HEK293 (cell line): ENCODE data around the gene ADAMTSL5.

Experiments used
- CTCF ChIA-PET: fragments of 350-600 bp; formaldehyde crosslinking; extraction: SDS; loops from one replicate; lab custom pipeline; 2021; ENCODE audit warnings: antibody characterized with exemption; lab: Yijun Ruan, JAX
- POLR2A ChIA-PET: fragments of 300-600 bp; formaldehyde crosslinking; extraction: SDS; loops from one replicate; lab custom pipeline; 2020; ENCODE audit warnings: antibody characterized with exemption, inconsistent platforms; lab: Yijun Ruan, JAX
- H3K27ac ChIP-seq: fragments of 200-500 bp; sonication (Bioruptor generic); 2 replicates; pipeline ENCODE4 v1.5.1; 2014; ENCODE audit warnings: low read depth, low read length, control low read depth, inconsistent platforms; ENCODE audit errors: extremely low read depth
- H3K36me3 ChIP-seq, 2 experiments: fragments of 200-500 bp in 1 of 2; sonication (Bioruptor generic) in 1 of 2; 1 replicate in 1 of 2; 2 replicates in 1 of 2; pipeline ENCODE4 v1.5.1; 2014 to 2017; ENCODE audit warnings: inconsistent platforms in 2 of 2, low read length in 2 of 2; ENCODE audit not compliant: control insufficient read depth in 2 of 2, insufficient read depth in 1 of 2
- H3K4me1 ChIP-seq: fragments of 200-500 bp; sonication (Bioruptor generic); 2 replicates; pipeline ENCODE4 v1.5.1; 2014; ENCODE audit warnings: mild to moderate bottlenecking, low read length, inconsistent platforms; ENCODE audit not compliant: control insufficient read depth, insufficient read depth
- H3K4me3 ChIP-seq: 2 replicates; pipeline ENCODE4 v1.5.1; 2011; ENCODE audit warnings: low read depth, mild to moderate bottlenecking, control low read depth, low read length, moderate library complexity
- H3K9me3 ChIP-seq: fragments of 200-500 bp; sonication (Bioruptor generic); 2 replicates; pipeline ENCODE4 v1.5.1; 2014; ENCODE audit warnings: low read depth, low read length, inconsistent platforms; ENCODE audit not compliant: control insufficient read depth, insufficient read depth
- EGR2 ChIP-seq: fragments of 450-650 bp; formaldehyde crosslinking; IDR thresholded peaks from 2 replicates; pipeline ENCODE4 v1.5.1; 2016; ENCODE audit warnings: low read depth, missing biosample characterization, missing genetic modification characterization
- SCRT1 ChIP-seq: fragments of 450-650 bp; formaldehyde crosslinking; IDR thresholded peaks from 2 replicates; pipeline ENCODE4 v1.5.1; 2016; ENCODE audit warnings: missing biosample characterization, missing genetic modification characterization, borderline replicate concordance
- SCRT2 ChIP-seq: fragments of 450-650 bp; formaldehyde crosslinking; IDR thresholded peaks from 2 replicates; pipeline ENCODE4 v1.5.1; 2016; ENCODE audit warnings: missing biosample characterization, missing genetic modification characterization
- ZBTB1 ChIP-seq: fragments of 450-650 bp; formaldehyde crosslinking; IDR thresholded peaks from 2 replicates; pipeline ENCODE4 v1.5.1; 2016; ENCODE audit warnings: missing biosample characterization, missing genetic modification characterization
- ZEB2 ChIP-seq: fragments of 450-650 bp; formaldehyde crosslinking; IDR thresholded peaks from 2 replicates; pipeline ENCODE4 v1.5.1; 2016; ENCODE audit warnings: missing biosample characterization, missing genetic modification characterization
- ZFHX2 ChIP-seq: fragments of 450-650 bp; formaldehyde crosslinking; conservative IDR thresholded peaks from 2 replicates; pipeline ENCODE4 v1.5.1; 2016; ENCODE audit warnings: missing biosample characterization, missing genetic modification characterization
- ZNF132 ChIP-seq: fragments of 450-650 bp; formaldehyde crosslinking; IDR thresholded peaks from 2 replicates; pipeline ENCODE4 v1.5.1; 2017; ENCODE audit warnings: missing biosample characterization, missing genetic modification characterization, borderline replicate concordance
- ZNF266 ChIP-seq: fragments of 450-650 bp; formaldehyde crosslinking; IDR thresholded peaks from 2 replicates; pipeline ENCODE4 v1.5.1; 2016; ENCODE audit warnings: missing biosample characterization, missing genetic modification characterization, low read depth
- ZNF433 ChIP-seq: fragments of 450-650 bp; formaldehyde crosslinking; IDR thresholded peaks from 2 replicates; pipeline ENCODE4 v1.5.1; 2016; ENCODE audit warnings: missing biosample characterization, missing genetic modification characterization, low read depth
- ZNF514 ChIP-seq: fragments of 450-650 bp; formaldehyde crosslinking; IDR thresholded peaks from 2 replicates; pipeline ENCODE4 v1.5.1; 2016; ENCODE audit warnings: missing biosample characterization, missing genetic modification characterization
- ZNF600 ChIP-seq: fragments of 450-650 bp; formaldehyde crosslinking; IDR thresholded peaks from 2 replicates; pipeline ENCODE4 v1.5.1; 2016; ENCODE audit warnings: missing biosample characterization, missing genetic modification characterization
- ZNF621 ChIP-seq: fragments of 450-650 bp; formaldehyde crosslinking; IDR thresholded peaks from 2 replicates; pipeline ENCODE4 v1.5.1; 2017; ENCODE audit warnings: missing biosample characterization, missing genetic modification characterization
- ZNF629 ChIP-seq: fragments of 450-650 bp; formaldehyde crosslinking; IDR thresholded peaks from 2 replicates; pipeline ENCODE4 v1.5.1; 2017; ENCODE audit warnings: missing biosample characterization, missing genetic modification characterization
- TF ChIP-seq, protein P1 (sequence below): fragments of 450-650 bp; formaldehyde crosslinking; IDR thresholded peaks from 2 replicates; pipeline ENCODE4 v1.5.1; 2016; ENCODE audit warnings: missing biosample characterization, missing genetic modification characterization
- TF ChIP-seq, protein P2 (sequence below): fragments of 450-650 bp; formaldehyde crosslinking; IDR thresholded peaks from 2 replicates; pipeline ENCODE4 v1.5.1; 2016; ENCODE audit warnings: missing biosample characterization, missing genetic modification characterization
- TF ChIP-seq, protein P3 (sequence below): fragments of 450-650 bp; IDR thresholded peaks from 2 replicates; pipeline ENCODE4 v1.5.1; 2018; ENCODE audit warnings: missing biosample characterization, missing genetic modification characterization
- TF ChIP-seq, protein P4 (sequence below): fragments of 450-650 bp; formaldehyde crosslinking; IDR thresholded peaks from 2 replicates; pipeline ENCODE4 v1.5.1; 2016; ENCODE audit warnings: missing biosample characterization, missing genetic modification characterization

The ADAMTSL5 gene

DNA sequence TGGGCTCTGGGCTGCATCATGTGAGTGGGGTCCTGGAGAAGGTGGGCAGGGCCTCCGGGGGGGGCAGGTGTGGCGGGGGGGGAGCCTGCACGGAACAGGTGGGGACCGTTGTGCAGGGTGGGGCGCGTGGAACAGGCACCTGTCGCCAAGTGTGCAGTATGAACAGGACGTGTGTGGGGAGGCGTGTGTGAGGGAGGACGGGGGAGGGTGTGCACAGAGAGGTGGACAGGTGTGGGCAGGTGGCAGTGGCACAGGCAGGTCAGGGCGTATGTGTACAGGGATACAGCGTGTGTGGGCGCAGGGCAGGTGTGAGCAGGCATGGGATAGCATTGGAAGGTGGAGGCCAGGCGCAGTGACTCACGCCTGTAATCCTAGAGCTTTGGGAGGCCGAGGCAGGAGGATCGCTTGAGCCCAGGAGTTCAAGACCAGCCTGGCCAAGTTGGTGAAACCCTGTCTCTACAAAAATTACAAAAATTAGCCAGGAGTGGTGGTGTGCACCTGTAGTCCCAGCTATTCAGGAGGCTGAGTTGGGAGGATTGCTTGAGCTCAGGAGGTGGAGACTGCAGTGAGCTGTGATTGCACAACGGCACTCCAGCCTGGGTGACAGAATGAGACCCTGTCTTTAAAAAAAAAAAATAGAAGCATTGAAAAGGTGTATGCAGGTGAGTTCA is 14.3 kb upstream of the ADAMTSL5 start:
- POLR2A ChIA-PET: no interaction called here
- H3K4me1 ChIP-seq: no peaks in the 10 kb centered on the region
- TF ChIP-seq ZBTB1 (tag by site-specific recombination): no peak
- peak; percentile 86; the same call in 1 of the 2 replicates for TF ChIP-seq EGR2 (tag by site-specific recombination)
- no peak for TF ChIP-seq ZNF266 (tag by site-specific recombination)
- peak; percentile 79 for TF ChIP-seq ZFHX2 (tag by site-specific recombination)
- peak; percentile 52; the same call in 1 of the 2 replicates for TF ChIP-seq ZNF600
- peak; percentile 87 for TF ChIP-seq SCRT1 (tag by site-specific recombination)
- TF ChIP-seq ZEB2 (tag by site-specific recombination): peak; percentile 49; the same call in 1 of the 2 replicates
- TF ChIP-seq SCRT2 (tag by site-specific recombination): peak; percentile 95
- TF ChIP-seq, protein P1, sequence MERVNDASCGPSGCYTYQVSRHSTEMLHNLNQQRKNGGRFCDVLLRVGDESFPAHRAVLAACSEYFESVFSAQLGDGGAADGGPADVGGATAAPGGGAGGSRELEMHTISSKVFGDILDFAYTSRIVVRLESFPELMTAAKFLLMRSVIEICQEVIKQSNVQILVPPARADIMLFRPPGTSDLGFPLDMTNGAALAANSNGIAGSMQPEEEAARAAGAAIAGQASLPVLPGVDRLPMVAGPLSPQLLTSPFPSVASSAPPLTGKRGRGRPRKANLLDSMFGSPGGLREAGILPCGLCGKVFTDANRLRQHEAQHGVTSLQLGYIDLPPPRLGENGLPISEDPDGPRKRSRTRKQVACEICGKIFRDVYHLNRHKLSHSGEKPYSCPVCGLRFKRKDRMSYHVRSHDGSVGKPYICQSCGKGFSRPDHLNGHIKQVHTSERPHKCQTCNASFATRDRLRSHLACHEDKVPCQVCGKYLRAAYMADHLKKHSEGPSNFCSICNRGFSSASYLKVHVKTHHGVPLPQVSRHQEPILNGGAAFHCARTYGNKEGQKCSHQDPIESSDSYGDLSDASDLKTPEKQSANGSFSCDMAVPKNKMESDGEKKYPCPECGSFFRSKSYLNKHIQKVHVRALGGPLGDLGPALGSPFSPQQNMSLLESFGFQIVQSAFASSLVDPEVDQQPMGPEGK (tag by site-specific recombination): peak; percentile 21; the same call in 1 of the 2 replicates
- TF ChIP-seq, protein P2, sequence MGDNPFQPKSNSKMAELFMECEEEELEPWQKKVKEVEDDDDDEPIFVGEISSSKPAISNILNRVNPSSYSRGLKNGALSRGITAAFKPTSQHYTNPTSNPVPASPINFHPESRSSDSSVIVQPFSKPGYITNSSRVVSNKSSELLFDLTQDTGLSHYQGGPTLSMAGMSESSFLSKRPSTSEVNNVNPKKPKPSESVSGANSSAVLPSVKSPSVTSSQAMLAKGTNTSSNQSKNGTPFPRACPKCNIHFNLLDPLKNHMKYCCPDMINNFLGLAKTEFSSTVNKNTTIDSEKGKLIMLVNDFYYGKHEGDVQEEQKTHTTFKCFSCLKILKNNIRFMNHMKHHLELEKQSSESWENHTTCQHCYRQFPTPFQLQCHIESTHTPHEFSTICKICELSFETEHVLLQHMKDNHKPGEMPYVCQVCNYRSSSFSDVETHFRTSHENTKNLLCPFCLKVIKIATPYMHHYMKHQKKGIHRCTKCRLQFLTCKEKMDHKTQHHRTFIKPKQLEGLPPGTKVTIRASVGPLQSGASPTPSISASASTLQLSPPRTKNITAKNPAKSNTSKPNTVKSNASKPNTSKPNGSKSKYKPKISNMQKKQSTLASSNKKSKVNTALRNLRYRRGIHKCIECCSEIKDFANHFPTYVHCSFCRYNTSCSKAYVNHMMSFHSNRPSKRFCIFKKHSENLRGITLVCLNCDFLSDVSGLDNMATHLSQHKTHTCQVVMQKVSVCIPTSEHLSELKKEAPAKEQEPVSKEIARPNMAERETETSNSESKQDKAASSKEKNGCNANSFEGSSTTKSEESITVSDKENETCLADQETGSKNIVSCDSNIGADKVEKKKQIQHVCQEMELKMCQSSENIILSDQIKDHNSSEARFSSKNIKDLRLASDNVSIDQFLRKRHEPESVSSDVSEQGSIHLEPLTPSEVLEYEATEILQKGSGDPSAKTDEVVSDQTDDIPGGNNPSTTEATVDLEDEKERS: peak; percentile 60; the same call in 1 of the 2 replicates
- TF ChIP-seq, all 188 proteins: peak for 8
- CTCF ChIA-PET: no interaction called here
- H3K27ac ChIP-seq: no peak overlapping the region
- H3K4me3 ChIP-seq: no peak overlapping the region
- H3K36me3 ChIP-seq: no peaks in the 10 kb centered on the region
- no peaks in the 10 kb centered on the region for H3K9me3 ChIP-seq

DNA sequence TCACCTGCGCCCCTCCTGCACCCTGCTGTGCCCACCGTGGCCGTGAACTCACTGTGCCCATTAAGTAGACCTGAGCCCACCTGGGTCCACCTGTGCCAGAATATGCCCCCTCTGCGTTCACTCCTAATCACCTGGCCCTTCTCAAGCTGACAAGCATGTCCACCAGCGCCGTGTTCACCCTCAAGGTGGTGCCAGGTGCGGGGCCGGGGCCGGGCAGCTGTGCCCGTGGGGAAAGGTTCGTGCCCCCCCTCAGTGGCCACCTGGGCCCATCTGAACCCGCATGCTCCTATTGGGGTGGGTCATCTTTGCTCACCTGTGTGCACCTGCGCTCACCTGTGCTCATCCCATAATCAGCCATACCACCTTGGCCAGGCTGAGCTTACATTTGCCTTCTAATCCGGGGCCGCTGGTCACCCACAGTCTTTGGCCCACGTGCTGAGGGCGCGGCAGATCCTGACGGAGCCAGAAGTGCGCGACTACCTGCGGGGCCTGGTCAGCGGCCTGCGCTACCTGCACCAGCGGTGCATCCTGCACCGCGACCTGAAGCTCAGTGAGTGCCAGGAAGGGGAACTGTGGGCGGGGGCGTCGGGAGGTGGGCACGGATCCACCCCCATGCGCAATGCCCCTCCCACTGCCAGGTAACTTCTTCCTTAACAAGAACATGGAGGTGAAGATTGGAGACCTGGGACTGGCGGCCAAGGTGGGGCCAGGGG is 13.4 kb upstream of the ADAMTSL5 start:
- no peak overlapping the region for H3K27ac ChIP-seq
- POLR2A ChIA-PET: no interaction called here
- H3K9me3 ChIP-seq: no peaks in the 10 kb centered on the region
- H3K36me3 ChIP-seq: no peaks in the 10 kb centered on the region
- TF ChIP-seq ZNF621 (tag by site-specific recombination) (no peak), ZNF514 (no peak), ZNF132 (tag by site-specific recombination) (no peak), ZEB2 (tag by site-specific recombination) (peak; percentile 95), ZNF629 (tag by site-specific recombination) (no peak), ZNF433 (tag by site-specific recombination) (no peak)
- TF ChIP-seq, protein P3, sequence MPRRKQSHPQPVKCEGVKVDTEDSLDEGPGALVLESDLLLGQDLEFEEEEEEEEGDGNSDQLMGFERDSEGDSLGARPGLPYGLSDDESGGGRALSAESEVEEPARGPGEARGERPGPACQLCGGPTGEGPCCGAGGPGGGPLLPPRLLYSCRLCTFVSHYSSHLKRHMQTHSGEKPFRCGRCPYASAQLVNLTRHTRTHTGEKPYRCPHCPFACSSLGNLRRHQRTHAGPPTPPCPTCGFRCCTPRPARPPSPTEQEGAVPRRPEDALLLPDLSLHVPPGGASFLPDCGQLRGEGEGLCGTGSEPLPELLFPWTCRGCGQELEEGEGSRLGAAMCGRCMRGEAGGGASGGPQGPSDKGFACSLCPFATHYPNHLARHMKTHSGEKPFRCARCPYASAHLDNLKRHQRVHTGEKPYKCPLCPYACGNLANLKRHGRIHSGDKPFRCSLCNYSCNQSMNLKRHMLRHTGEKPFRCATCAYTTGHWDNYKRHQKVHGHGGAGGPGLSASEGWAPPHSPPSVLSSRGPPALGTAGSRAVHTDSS (tag by site-specific recombination): no peak
- TF ChIP-seq, protein P4, sequence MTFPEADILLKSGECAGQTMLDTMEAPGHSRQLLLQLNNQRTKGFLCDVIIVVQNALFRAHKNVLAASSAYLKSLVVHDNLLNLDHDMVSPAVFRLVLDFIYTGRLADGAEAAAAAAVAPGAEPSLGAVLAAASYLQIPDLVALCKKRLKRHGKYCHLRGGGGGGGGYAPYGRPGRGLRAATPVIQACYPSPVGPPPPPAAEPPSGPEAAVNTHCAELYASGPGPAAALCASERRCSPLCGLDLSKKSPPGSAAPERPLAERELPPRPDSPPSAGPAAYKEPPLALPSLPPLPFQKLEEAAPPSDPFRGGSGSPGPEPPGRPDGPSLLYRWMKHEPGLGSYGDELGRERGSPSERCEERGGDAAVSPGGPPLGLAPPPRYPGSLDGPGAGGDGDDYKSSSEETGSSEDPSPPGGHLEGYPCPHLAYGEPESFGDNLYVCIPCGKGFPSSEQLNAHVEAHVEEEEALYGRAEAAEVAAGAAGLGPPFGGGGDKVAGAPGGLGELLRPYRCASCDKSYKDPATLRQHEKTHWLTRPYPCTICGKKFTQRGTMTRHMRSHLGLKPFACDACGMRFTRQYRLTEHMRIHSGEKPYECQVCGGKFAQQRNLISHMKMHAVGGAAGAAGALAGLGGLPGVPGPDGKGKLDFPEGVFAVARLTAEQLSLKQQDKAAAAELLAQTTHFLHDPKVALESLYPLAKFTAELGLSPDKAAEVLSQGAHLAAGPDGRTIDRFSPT: peak; percentile 76
- CTCF ChIA-PET: no interaction called here
- H3K4me1 ChIP-seq: no peaks in the 10 kb centered on the region
- H3K4me3 ChIP-seq: no peak overlapping the region
